NCI-H748 (cell line): ENCODE data around the gene CPLX3.

Source experiments
- DNase-seq: peaks from one replicate; lab custom pipeline; 2025; ENCODE audit not compliant: unreplicated experiment; lab: John Stamatoyannopoulos, UW

The CPLX3 gene

DNA sequence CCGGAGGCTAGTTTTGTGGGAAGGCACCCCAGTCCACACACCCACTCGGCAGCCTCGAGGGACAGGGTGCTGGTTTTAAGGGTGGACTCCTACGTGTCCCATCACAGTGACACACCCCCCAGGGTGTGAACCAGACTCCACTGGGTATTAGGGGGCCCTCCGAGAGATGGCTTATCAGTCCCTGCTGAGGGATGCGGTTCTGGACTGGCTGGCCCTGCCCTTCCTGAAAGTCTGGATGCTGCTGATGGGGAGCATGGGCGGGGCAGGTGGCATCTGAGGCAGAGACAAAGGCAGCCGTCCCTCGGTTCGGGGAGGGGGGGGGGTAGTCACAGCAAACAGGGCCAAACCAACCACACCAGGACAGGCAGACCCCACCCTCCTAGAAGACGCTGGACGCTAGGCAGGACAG lies 17.5 kb downstream of the CPLX3 start:
- DNase-seq: no peak

DNA sequence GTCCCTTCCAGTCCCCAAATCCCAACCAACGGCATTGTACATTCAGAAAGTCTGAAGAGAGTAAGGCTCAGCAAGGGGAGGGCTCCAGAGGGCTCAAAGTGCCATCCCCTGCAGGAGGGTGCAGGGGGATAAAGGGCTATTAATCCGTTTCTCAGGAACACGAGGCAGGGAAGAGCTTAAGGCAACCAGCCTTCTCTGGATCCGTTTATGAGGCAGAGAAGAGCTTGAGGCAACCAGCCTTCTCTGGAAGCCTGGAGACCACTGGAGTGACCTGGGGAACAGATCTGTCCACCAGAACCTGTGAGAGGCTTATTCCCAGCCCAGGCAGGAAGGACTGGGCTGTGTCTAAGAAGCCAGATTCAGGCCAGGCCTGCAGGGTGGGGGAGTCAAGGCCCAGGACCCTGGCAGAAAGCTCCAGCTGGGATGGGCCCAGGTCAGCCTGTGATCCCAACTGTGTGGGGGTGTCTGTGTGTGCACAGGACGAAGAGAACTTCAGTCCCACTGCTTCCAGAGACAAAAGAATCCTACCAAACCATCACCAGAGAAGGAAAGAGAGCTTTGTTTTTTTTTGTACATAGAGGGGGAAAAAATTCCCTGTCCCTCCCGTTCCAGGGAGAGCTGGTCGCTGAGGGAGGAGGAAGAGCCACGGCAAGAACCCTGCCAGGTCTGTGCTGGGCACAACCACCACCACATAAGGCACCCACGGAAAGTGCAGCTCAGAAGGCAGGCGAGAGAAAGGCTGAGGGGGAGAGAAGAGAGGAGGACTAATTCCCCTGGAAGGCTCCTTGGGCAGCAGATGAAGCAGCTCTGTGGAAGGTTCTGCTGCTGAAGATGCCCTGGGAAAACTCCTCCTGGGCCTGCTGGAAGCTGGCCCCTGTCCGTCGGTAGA lies 18.1 kb downstream of the CPLX3 start:
- DNase-seq: no peak

DNA sequence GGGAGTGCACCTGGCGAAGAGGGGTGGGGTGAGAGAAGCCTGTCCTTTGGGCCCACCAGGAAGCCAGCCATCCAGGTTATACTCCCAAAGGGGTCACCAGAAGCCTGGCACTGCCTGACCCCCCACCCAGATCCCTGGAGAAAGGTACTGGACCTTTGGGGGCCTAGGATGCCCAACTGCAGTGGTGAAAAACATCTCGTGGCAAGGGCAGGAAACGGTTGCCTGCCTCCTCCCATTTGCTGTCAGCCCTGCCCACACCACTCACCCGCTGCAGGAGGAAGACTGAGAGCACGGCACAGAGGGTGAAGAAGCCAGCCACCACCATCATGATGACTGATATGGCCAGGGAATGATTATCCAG lies 18.8 kb downstream of the CPLX3 start:
- no peak for DNase-seq

DNA sequence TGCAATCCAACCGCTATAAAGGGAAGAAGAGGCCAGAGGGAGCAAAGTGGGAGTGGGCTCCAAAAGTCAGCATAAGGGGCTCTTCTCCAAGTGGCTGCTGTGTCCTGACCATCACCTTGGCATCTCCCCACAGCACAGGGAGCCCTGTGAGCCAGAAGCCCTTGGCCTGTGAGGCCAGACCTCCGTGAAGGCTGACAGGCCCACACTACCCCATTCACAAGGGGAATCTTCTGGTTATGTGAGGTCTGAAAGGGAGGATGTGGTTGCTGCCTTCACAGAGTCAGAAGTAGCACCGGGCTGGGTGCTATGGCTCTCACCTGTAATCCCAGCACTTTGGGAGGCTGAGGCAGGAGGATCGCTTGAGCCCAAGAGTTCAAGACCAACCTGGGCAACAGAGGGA lies 19.2 kb downstream of the CPLX3 start:
- no peak for DNase-seq

DNA sequence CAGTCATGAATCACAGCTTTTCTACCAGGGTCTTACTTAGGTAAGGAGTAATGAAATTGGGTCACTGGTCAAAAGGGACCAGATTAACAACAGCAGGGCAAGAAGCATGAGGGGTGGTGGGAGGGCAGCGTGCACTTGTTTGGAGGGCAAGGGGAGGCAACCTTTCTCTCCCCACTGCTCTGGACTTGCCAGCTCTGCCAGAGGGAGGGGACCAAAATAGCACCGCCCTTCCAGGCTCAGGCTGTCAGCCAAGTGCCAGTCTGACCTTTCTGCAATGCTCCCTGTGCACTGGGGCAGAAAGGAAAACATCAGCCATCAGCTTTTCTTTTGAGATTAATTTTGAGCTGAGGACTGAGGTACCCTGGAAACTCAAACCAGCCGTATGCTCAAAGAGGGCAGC lies 21.0 kb downstream of the CPLX3 start:
- DNase-seq: no peak

DNA sequence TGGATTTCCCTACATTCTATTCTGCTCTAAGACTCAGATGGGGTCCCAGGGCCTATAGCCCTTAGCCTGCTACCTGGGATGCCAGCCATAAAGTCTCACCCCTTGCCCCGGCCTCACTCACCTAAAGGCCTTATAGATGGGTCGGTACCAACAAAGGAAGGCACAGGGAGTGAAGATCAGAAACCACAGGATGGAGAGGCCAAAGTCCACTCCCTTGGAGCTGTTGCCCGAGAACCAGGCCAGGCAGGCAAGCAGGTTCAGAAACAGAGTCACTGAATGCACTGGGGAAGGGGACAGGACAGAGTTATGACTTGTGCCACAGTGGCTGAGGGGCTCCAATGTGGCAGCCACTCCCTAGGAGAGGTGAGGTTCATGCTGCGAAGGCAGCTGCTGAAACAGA lies 24.0 kb downstream of the CPLX3 start:
- DNase-seq: no peak

DNA sequence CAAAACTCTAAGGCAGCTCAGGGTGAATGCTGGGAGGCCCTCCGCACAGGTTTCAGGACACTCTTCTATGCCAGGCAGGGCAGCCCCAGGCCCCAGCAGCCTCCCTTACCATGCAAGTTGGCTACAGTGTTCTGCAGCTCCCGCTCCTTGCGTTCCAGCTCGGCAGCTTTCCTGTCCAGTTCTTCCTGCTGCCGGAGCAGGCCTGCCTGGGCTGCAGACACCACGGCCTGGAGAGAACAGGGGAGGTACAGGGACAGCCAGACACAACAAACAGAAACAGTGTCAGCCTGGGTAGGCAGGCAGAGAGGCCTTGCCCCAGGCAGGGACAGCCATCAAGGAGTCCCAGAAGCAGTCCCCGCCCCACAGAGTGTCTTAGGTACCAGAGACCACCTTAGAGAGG lies 25.5 kb downstream of the CPLX3 start:
- DNase-seq: no peak

DNA sequence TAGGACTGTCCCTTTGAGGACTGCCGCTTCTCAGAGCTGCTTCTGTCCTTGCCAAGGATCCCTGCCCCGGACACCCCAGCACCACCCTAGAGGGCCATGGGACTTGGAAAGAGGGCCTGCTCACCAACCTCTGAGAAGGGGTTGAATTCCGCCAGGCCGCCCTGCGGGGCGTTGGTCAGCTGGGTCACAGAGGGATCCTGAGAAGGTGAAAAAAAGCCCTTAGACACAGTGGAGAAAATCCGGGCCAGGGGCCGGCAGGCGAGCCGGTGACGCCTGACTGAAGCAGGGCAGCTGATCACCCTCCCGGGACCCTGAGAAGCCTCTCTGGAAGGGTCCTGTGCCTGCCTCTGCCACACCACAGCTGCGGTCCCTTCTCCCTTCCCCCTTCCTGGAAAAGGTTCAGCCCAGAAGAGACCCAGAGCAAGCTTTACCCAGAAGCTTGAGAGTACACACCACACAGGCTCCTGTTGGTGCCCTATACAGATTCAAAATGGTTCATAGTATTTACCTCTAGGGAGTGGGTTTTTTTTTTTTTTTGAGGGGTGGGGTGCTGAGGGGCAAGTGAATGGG lies 28.1 kb downstream of the CPLX3 start:
- no peak for DNase-seq

DNA sequence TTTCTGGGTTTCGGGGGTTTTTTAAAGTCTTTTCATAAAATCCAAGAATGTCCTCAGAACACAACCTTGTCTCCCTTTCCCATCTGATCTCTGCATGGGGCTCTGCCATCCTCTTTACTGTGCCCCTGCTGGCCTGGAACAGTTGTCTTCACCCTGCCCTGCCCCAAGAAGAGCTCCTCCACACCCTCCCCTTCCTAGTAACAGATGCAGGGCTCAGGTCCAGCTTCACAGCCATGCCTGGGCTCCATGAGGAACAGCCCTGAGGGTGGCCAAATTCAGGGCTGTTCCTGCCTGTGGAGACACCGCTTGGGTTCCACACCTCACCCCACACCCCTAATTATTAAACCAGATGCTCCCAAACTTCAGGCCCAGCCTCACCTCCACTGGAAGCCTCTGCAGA lies 29.4 kb downstream of the CPLX3 start:
- no peak for DNase-seq

DNA sequence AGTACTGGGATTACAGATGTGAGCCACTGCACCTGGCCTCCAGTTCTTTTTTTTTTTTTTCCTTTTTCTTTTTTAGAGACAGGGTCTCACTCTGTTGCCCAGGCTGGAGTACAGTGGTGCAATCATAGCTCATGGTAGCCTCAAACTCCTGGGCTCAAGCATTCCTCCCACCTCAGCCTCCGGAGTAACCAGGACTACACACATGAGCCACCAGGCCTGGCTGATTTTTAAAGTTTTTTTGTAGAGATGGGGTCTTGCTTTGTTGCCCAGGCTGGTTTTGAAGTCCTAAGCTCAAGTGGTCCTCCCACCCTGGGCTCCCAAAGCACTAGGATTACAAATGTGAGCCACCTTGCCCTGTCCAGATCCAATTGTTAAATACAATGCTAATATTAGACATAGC lies 30.1 kb downstream of the CPLX3 start:
- DNase-seq: no peak

DNA sequence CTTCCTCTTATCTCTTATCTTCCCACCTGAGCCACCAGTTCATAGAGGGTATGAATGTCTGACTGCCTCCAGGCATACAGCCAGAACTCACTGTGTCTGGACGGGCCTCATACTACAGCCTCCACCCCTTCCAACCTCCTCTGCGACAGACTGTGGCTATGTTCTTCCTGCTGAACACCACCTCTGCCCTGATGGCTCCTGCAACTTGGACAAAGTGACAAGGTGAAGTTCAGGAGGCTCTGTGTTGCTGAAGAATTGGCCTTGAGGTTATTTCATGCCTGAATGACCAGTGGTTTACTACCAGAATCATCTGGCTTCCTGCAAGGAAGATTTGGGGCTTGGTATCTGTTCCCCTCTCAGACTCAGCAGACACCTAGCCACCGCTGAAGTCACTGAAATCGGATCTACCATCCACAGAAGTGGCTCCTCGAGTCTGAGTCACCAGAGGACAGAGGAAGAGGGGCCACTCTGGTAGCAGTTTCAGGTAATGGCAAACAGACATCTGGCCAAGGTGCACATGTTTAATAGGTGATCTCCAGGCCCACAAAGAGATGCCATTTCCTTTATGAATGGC lies 30.7 kb downstream of the CPLX3 start:
- no peak for DNase-seq

DNA sequence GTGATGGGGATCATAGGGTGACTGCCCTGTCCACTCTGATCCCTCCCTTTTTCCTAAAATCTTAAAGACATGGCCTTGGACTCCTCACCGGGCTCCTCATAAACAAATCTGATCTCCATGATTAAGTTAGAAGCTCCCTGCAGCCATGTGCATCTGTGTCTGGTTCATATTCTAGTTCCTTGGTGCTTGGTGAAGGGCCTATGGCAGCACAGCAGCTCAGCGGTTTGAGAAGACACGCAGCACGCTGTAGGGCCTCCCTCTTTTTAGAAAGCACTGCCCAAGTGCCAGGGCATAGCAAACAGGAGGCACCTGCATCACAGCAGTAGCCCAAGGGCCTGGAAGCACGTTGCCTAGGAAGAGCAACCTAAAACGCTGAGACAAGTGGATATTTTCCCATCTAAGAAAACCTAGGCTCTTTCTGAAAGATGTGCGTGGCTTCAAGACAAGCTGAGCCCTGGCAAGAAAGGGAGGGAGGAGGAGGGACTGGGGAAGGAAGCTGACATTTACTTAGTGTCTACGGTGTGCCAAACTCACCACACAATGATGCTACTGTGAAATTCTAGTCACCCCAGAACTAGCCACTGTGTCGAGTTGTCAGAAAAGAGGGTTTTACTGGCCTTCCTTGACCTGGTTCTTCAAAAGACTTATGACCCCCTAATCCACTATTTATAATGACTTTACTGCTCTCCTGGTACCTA lies 31.4 kb downstream of the CPLX3 start:
- DNase-seq: no peak

DNA sequence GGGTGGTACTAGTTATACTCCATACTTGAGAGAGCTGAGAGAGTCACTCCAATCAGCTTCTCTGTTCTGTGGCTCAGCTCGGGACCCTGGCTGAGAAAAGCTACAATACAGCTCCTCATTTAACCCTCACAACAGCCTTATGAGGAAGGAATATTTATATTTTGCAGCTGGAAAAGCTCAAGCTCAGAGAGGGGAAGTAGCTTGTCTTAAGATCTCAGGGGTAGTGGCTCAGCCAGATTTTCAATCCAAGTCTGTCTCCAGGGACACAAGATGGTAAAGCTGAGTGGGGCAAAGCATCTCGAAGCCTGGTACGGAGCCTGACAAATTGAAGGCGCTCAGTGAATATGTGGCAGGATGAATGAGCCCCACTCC lies 31.9 kb downstream of the CPLX3 start:
- DNase-seq: no peak

DNA sequence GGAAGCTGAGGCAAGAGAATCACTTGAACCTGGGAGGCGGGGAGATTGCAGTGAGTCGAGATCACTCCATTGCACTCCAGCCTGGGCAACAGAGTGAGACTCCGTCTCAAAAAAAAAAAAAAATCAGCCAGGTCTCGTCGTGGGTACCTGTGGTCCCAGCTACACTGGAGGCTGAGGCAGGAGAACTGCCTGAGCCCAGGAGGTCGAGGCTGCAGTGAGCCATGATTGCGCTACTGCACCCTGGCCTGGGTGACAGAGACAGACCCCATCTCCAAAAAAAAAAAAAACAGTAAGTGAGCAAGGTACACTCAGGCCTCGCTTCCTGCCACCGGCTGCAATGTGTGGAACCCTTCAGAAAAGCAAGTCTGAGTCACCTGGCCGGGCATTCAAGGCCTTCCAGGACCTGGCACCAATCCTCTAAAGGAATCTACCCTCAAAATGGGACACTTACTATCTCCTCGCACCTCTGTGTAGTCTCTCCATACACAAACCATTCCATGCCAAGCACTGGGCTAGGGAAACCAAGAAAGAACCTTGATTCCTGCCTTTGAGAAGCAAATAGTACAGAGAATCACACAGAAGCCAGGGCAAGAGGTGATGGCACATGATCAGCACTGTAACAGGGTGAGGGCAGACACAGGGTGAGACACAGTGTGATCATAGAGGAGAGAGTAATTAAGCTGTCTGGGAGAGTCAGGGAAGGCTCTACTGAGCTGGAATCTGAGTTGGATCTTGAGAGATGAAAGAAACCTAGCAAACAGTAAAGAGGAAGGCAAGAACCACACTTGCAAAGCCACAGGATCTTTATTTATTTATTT lies 37.0 kb downstream of the CPLX3 start:
- no peak for DNase-seq

DNA sequence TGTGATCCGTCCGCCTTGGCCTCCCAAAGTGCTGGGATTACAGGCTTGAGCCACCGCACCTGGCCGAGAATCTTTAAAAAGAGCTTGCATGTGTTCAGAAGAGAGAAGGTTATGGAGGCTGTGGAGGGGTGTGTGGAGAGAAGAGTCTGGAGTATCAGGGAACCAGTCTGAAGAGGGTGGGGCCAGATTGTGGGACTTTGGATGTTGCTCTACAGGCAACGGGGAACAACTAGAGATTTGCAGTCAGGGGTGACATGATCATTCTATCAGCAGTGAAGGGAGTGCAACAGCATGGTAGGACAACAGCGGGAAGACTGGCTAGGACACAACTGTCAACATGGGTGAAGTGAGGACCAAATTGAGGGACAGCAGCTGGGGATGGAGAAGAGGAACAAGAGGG lies 37.9 kb downstream of the CPLX3 start:
- no peak for DNase-seq

DNA sequence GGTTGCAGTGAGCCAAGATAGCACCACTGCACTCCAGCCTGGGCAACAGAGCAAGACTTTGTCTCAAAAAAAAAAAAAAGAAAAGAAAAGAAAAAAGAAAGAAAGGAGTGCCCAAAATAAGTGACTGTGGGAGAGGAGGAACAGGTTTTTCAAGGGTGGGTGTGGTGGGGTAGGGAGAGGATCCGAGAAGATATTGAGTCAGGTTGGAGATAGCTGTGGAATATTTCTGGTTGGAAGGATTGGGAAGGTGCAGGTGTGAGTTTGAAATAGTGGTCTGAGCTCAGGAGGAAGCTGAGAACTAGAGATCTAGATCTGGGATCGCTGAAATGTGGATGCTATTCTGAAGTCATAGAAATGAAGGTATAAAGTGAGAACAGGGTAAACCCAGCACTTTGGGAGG lies 38.9 kb downstream of the CPLX3 start:
- DNase-seq: no peak

DNA sequence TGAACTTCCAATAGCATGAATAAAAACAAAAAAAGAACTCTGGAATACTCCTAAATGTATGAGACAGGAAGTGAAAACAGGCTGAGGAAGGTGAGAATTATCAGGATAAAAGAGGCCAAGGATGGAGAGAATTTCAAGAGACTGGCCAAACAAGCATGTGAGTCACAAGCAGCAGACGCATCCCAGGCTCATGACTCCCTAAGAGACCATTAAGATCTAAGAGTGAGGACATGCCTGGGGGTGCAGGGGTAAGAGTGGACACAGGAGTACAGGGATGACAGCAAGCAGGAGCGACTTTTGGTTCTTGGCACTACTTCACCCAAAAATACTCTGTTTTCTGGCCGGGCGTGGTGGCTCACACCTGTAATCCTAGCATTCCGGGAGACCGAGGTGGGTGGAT lies 39.7 kb downstream of the CPLX3 start:
- DNase-seq: no peak

DNA sequence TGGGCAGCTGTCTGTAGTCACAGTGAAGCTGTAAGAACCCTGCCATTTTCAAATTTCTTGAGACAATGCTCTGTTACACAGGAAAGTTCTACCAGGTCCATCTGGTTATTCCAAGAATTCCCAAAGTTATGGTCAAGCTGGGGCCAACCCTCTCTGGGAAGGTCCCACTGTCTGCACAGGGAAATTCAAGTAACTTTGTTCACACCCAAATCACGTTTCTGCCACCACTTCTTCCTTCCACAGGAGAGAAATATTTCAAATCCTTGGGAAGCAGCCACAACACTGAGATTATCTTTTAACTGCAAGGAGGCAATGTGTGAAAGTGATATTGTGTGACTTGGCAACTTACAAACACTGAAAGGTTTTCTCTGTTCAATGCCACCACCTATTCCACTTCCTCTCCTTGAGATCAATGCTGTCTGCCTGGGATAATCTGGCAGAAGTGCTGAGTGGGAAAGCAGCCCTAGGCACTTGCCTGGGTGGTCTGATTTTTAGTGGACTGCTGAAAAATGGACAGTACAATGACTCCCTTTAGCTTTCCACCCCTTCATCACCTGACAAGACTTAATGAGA lies 41.1 kb downstream of the CPLX3 start:
- no peak for DNase-seq

DNA sequence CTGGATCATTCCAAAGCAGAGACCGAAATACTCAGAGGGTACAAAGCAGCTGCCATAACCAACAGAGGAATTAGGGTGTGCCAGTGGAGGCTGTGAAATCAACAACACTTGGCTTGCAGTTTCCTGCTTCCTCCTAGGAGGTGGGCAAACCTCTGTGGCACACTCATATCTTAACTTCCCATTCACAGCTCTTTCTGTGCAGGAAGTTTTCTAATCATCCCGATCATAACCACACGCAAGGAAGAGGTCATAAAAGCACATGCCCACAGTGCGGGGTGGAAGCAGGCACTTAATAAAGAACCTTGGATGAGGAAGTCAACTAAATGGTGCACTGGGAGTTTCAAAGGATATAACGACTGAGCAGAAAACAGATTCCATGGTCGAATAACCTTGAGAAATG lies 41.6 kb downstream of the CPLX3 start:
- DNase-seq: no peak

DNA sequence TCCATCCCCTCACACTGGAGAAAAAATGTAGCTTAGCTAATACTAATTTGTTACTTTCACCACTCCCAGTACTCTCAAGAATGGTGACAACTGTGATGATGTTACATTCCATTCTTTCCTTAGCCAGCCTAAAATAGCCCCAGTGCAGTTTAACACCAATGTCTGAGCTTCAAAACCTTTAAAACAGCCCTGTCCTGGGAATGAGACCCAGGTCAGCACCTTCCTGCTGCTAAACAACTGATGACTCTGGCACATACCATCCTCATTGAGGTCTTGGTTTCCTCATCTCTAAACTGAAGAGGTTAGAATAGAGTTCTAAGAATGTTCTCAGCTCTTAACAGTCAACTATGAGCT lies 42.9 kb downstream of the CPLX3 start:
- DNase-seq: no peak
